H1 (cell line): ENCODE data around the gene HMCN1. TPM values are rescaled to one million over a fixed set of nuclear protein-coding genes. Genes with fewer than 3 reads are reported as not detected.

Experiments used
- CTCF ChIA-PET: fragments of 300-600 bp; sonication (Branson Sonifier 250); formaldehyde crosslinking; loops from one replicate; lab custom pipeline; 2021; ENCODE audit not compliant: partially characterized antibody; lab: Charles Lee
- POLR2A ChIA-PET: fragments of 300-600 bp; sonication (Branson Sonifier 250); formaldehyde crosslinking; loops from one replicate; lab custom pipeline; 2021; ENCODE audit warnings: inconsistent platforms; ENCODE audit not compliant: partially characterized antibody; lab: Charles Lee
- DNase-seq, 2 experiments: peaks; one replicate each; pipeline versions ENCODE4 v3.0.0 to v3.0.0-alpha.2; 2010 to 2022; ENCODE audit warnings: low spot score in 2 of 2, low read depth in 1 of 2, mixed read lengths in 1 of 2
- FAIRE-seq: peaks from 2 replicates; lab custom pipeline; 2011; peaks lifted over from hg19 to GRCh38; lab: Jason Lieb, UNC
- H2AFZ ChIP-seq: 2 replicates; pipeline ENCODE4 v1.8.1; 2012; ENCODE audit warnings: low read length, inconsistent platforms
- H2AK5ac ChIP-seq: 2 replicates; pipeline ENCODE4 v1.6.1; 2013; ENCODE audit warnings: low read depth, low read length
- H2BK120ac ChIP-seq: replicated peaks from 2 replicates; pipeline ENCODE3; 2013; ENCODE audit warnings: low read depth, low read length, inconsistent platforms
- H2BK12ac ChIP-seq: 2 replicates; pipeline ENCODE4 v1.6.1; 2013; ENCODE audit warnings: low read depth, low read length
- H2BK15ac ChIP-seq: 2 replicates; pipeline ENCODE4 v1.6.1; 2013; ENCODE audit warnings: low read length
- H2BK20ac ChIP-seq: 2 replicates; pipeline ENCODE4 v1.6.1; 2013; ENCODE audit warnings: low read length
- H2BK5ac ChIP-seq: 2 replicates; pipeline ENCODE4 v1.6.1; 2013; ENCODE audit warnings: low read depth, low read length
- H3K14ac ChIP-seq: 2 replicates; pipeline ENCODE4 v1.6.1; 2013; ENCODE audit warnings: inconsistent platforms; ENCODE audit not compliant: insufficient read length
- H3K18ac ChIP-seq: 2 replicates; pipeline ENCODE4 v1.6.1; 2013; ENCODE audit warnings: low read length; ENCODE audit errors: extremely low read depth
- H3K23ac ChIP-seq: 2 replicates; pipeline ENCODE4 v1.6.1; 2013; ENCODE audit warnings: inconsistent platforms; ENCODE audit not compliant: insufficient read length
- H3K23me2 ChIP-seq: 2 replicates; pipeline ENCODE4 v1.6.1; 2013; ENCODE audit warnings: low read depth, low read length
- H3K27ac ChIP-seq: 2 replicates; pipeline ENCODE4 v1.6.1; 2011; ENCODE audit warnings: low read depth, low read length, inconsistent platforms
- H3K27me3 ChIP-seq, 4 experiments: replicated peaks in 1 of 4; 1 replicate in 1 of 4; 2 replicates in 3 of 4; pipeline versions ENCODE4 v1.6.1 to v1.8.1; 2011 to 2013; ENCODE audit warnings: low read length in 3 of 4, mild to moderate bottlenecking in 3 of 4, inconsistent platforms in 2 of 4, mixed read lengths in 2 of 4, moderate library complexity in 1 of 4; ENCODE audit not compliant: control insufficient read depth in 3 of 4, insufficient read depth in 3 of 4; ENCODE audit errors: extremely low read depth in 1 of 4
- H3K36me3 ChIP-seq, 4 experiments: 2 replicates each; pipeline versions ENCODE4 v1.6.1 to v1.8.1; 2011 to 2013; ENCODE audit warnings: mild to moderate bottlenecking in 4 of 4, low read length in 3 of 4, moderate library complexity in 2 of 4, control low read depth in 1 of 4, inconsistent platforms in 1 of 4; ENCODE audit not compliant: insufficient read depth in 4 of 4, control insufficient read depth in 2 of 4
- H3K4ac ChIP-seq: replicated peaks from 2 replicates; pipeline ENCODE3; 2013; ENCODE audit warnings: low read length, low read depth, mixed read lengths, inconsistent platforms; ENCODE audit not compliant: insufficient read length
- H3K4me1 ChIP-seq, 4 experiments: replicated peaks in 1 of 4; 1 replicate in 1 of 4; 2 replicates in 3 of 4; pipeline versions ENCODE4 v1.6.1 to v1.8.1; 2011 to 2013; ENCODE audit warnings: low read length in 3 of 4, inconsistent platforms in 2 of 4, mixed read lengths in 1 of 4; ENCODE audit not compliant: insufficient read depth in 4 of 4, control insufficient read depth in 3 of 4
- H3K4me2 ChIP-seq, 2 experiments: 2 replicates each; pipeline versions ENCODE4 v1.6.1 to v1.8.1; 2011 to 2013; ENCODE audit warnings: low read depth in 2 of 2, low read length in 2 of 2, control low read depth in 1 of 2, inconsistent platforms in 1 of 2, mild to moderate bottlenecking in 1 of 2; ENCODE audit not compliant: insufficient read depth in 1 of 2
- H3K4me3 ChIP-seq, 4 experiments: fragments of 200-600, 300-600 bp in 1 of 4; sonication (generic), shearing (Covaris generic), sonication (Bioruptor Twin) in 1 of 4; 2 replicates each; pipeline versions ENCODE4 v1.5.1 to v1.8.1; 2011 to 2016; ENCODE audit warnings: low read length in 4 of 4, low read depth in 3 of 4, control low read depth in 2 of 4, inconsistent platforms in 2 of 4, mild to moderate bottlenecking in 2 of 4, mixed read lengths in 1 of 4, moderate library complexity in 1 of 4; ENCODE audit not compliant: insufficient read depth in 2 of 4; ENCODE audit errors: extremely low read depth in 1 of 4
- H3K56ac ChIP-seq: replicated peaks from 2 replicates; pipeline ENCODE3; 2013; ENCODE audit warnings: low read depth, mild to moderate bottlenecking, mixed read lengths, low read length, inconsistent platforms; ENCODE audit not compliant: insufficient read length
- H3K79me1 ChIP-seq: 2 replicates; pipeline ENCODE4 v1.6.1; 2013; ENCODE audit warnings: low read depth, low read length, control low read depth
- H3K79me2 ChIP-seq, 2 experiments: 2 replicates each; pipeline versions ENCODE4 v1.6.1 to v1.8.1; 2012 to 2013; ENCODE audit warnings: low read length in 2 of 2, mild to moderate bottlenecking in 2 of 2, inconsistent platforms in 1 of 2; ENCODE audit not compliant: insufficient read depth in 2 of 2, control insufficient read depth in 1 of 2
- H3K9ac ChIP-seq, 4 experiments: replicated peaks in 1 of 4; 1 replicate in 1 of 4; 2 replicates in 3 of 4; pipeline versions ENCODE4 v1.6.1 to v1.8.1; 2011 to 2013; ENCODE audit warnings: low read depth in 3 of 4, low read length in 3 of 4, control low read depth in 2 of 4, mild to moderate bottlenecking in 2 of 4, moderate library complexity in 2 of 4, inconsistent platforms in 1 of 4; ENCODE audit errors: extremely low read depth in 1 of 4
- H3K9me3 ChIP-seq, 2 experiments: 2 replicates each; pipeline versions ENCODE4 v1.6.1 to v1.8.1; 2012 to 2013; ENCODE audit warnings: mild to moderate bottlenecking in 2 of 2, moderate library complexity in 2 of 2, control low read depth in 1 of 2, inconsistent platforms in 1 of 2, low read depth in 1 of 2, low read length in 1 of 2, mixed read lengths in 1 of 2; ENCODE audit not compliant: insufficient read depth in 2 of 2
- H4K20me1 ChIP-seq, 2 experiments: replicated peaks in 1 of 2; 2 replicates each; pipeline versions ENCODE3 to v1.8.1; 2011 to 2013; ENCODE audit warnings: inconsistent platforms in 2 of 2, low read length in 2 of 2, mild to moderate bottlenecking in 1 of 2; ENCODE audit not compliant: insufficient read depth in 2 of 2, control insufficient read depth in 1 of 2
- H4K5ac ChIP-seq: 2 replicates; pipeline ENCODE4 v1.6.1; 2013; ENCODE audit warnings: low read length, low read depth, mixed read lengths, inconsistent platforms; ENCODE audit not compliant: insufficient read length
- H4K8ac ChIP-seq: 2 replicates; pipeline ENCODE4 v1.8.0; 2013; ENCODE audit warnings: mild to moderate bottlenecking, moderate library complexity, low read length, inconsistent platforms; ENCODE audit not compliant: insufficient read depth; ENCODE audit errors: extremely low read depth
- H4K91ac ChIP-seq: replicated peaks from 2 replicates; pipeline ENCODE3; 2013; ENCODE audit warnings: low read length, mixed read lengths, inconsistent platforms; ENCODE audit not compliant: insufficient read length
- BRCA1 ChIP-seq: IDR thresholded peaks from 2 replicates; pipeline ENCODE4 v1.6.1; 2012; ENCODE audit warnings: low read depth, low read length, improper control_type of control experiment
- CBX5 ChIP-seq: fragments of 300-800, 300-1000 bp; sonication (generic); IDR thresholded peaks from 2 replicates; pipeline ENCODE4 v1.7.1; 2016; ENCODE audit warnings: antibody characterized with exemption, low read length, low read depth
- CBX8 ChIP-seq: fragments of 300-800, 300-1000 bp; sonication (generic); IDR thresholded peaks from 2 replicates; pipeline ENCODE4 v1.7.1; 2016; ENCODE audit warnings: low read depth, low read length, borderline replicate concordance
- CTBP2 ChIP-seq: IDR thresholded peaks from 2 replicates; pipeline ENCODE4 v1.7.0; 2011; ENCODE audit warnings: borderline replicate concordance, mild to moderate bottlenecking, moderate library complexity, mixed read lengths, low read length; ENCODE audit not compliant: insufficient read depth, insufficient read length
- EGR1 ChIP-seq: IDR thresholded peaks from 2 replicates; pipeline ENCODE4 v1.6.1; 2011; ENCODE audit warnings: low read depth, low read length, borderline replicate concordance
- EZH2 ChIP-seq: fragments of 200-600 bp; sonication (generic); IDR thresholded peaks from 2 replicates; pipeline ENCODE4 v1.7.1; 2012; ENCODE audit warnings: low read depth, mild to moderate bottlenecking, moderate library complexity, low read length, inconsistent platforms; ENCODE audit not compliant: severe bottlenecking
- GTF2F1 ChIP-seq: IDR thresholded peaks from 2 replicates; pipeline ENCODE4 v1.6.1; 2012; ENCODE audit warnings: low read depth, low read length, improper control_type of control experiment, borderline replicate concordance
- HDAC2 ChIP-seq, 2 experiments: fragments of 300-600 bp in 1 of 2; sonication (generic) in 1 of 2; IDR thresholded peaks; 2 replicates each; pipeline ENCODE4 v1.6.1; 2011 to 2012; ENCODE audit warnings: low read depth in 2 of 2, low read length in 2 of 2, mild to moderate bottlenecking in 2 of 2, moderate library complexity in 2 of 2, borderline replicate concordance in 1 of 2, inconsistent platforms in 1 of 2
- HDAC6 ChIP-seq: IDR thresholded peaks from one replicate; pipeline ENCODE4 v1.7.1; 2012; ENCODE audit warnings: low read depth, mild to moderate bottlenecking, inconsistent platforms, low read length, moderate library complexity
- NANOG ChIP-seq: IDR thresholded peaks from 2 replicates; pipeline ENCODE4 v1.6.1; 2011; ENCODE audit warnings: low read length, low read depth, mild to moderate bottlenecking, inconsistent platforms; ENCODE audit not compliant: insufficient read depth, poor library complexity, severe bottlenecking
- RAD21 ChIP-seq, 2 experiments: IDR thresholded peaks in 1 of 2; conservative IDR thresholded peaks in 1 of 2; 2 replicates each; pipeline ENCODE4 v1.6.1; 2011; ENCODE audit warnings: low read depth in 2 of 2, low read length in 2 of 2, improper control_type of control experiment in 1 of 2, inconsistent platforms in 1 of 2, mild to moderate bottlenecking in 1 of 2, moderate library complexity in 1 of 2
- SIN3A ChIP-seq, 2 experiments: IDR thresholded peaks in 1 of 2; conservative IDR thresholded peaks in 1 of 2; 2 replicates each; pipeline ENCODE4 v1.6.1; 2011 to 2012; ENCODE audit warnings: low read length in 2 of 2, improper control_type of control experiment in 1 of 2, low read depth in 1 of 2, mild to moderate bottlenecking in 1 of 2
- WGBS, 2 experiments: shearing (Covaris generic) in 1 of 2; methylation state at CpG; one replicate each; pipeline versions ENCODE4 v1.1.6 to v1.1.7; 2013 to 2015; ENCODE audit warnings: low lambda C conversion rate in 2 of 2, mixed read lengths in 2 of 2, inconsistent platforms in 1 of 2, low coverage in 1 of 2, missing lambda C conversion rate in 1 of 2; ENCODE audit not compliant: insufficient replicate concordance in 2 of 2, insufficient coverage in 1 of 2, insufficient read length in 1 of 2; ENCODE audit errors: extremely low coverage in 1 of 2, missing lambda C conversion rate in 1 of 2; 5-methylcytosine and 5-hydroxymethylcytosine counted together
- polyA plus RNA-seq, 7 experiments: library from polyadenylated mRNA; depleted of rRNA in 3 of 7; stranded (reverse) in 5 of 7; unstranded in 2 of 7; fragments of >200 nt in 5 of 7; fragments of 200-250 nt in 2 of 7; gene quantifications; 1 replicate in 5 of 7; 2 replicates in 1 of 7; 4 replicates in 1 of 7; pipeline versions ENCODE4 v1.2.1 to v1.2.3, GENCODE V29; 2011 to 2013; ENCODE audit warnings: missing spikeins in 2 of 7, mixed read lengths in 2 of 7
- total RNA-seq: library from RNA; stranded (reverse); fragmentation: NEBNext Ultra II Directional; extraction: Animal tissue kit (Norgen Biotek cat#: 25700); gene quantifications from 2 replicates; pipeline ENCODE4 v1.2.1, GENCODE V29; 2021
- TF ChIP-seq, protein P1 (sequence below): IDR thresholded peaks from 2 replicates; pipeline ENCODE4 v1.6.1; 2012; ENCODE audit warnings: inconsistent platforms

The HMCN1 gene
- total and polyA plus RNA-seq, 2 of the 8 experiments (the other 6 are each of a cell fraction or from before 2014, with no cell fraction given), result 13.8 to 14.6 TPM

DNA sequence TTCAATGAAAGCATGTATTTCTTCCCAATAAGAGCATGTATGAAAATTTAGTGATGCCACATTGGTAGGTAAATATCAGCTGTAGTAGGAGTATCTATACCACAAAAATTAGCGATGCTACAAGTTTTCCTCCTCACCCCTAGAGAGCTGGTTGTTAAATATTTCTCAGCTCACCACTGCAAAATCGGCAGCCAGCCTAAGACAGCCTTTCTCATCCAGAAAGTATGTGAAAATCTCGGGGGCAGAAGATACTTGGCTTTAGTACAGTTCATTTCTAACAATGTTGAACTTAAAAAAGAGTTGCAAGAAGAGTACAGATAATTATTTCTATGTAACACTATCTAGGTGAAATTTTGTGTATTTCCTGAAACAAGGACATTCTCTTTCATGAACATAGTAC lies 405.5 kb downstream of the HMCN1 start:
- Histone ChIP-seq H3K4me2 (no peak overlapping the region), H3K23ac (no peak overlapping the region), H3K9ac (no peak overlapping the region), H3K27me3 (no peaks in the 10 kb centered on the region), H3K4me1 (no peaks in the 10 kb centered on the region), H4K8ac (no peak overlapping the region), H2BK20ac (no peak overlapping the region), H3K79me1 (no peaks in the 10 kb centered on the region), H2BK5ac (no peak overlapping the region), H3K56ac (no peak overlapping the region), H3K36me3 (no peaks in the 10 kb centered on the region), H4K5ac (no peak overlapping the region), H2BK12ac (no peak overlapping the region), H4K20me1 (no peaks in the 10 kb centered on the region), H3K79me2 (no peaks in the 10 kb centered on the region), H2AFZ (no peak overlapping the region), H3K4ac (no peak overlapping the region), H2AK5ac (no peak overlapping the region), H3K9me3 (peaks cover 0 to 3% of the 10 kb centered on the region in 2 experiments; a peak in 1 of 4 replicates), H3K14ac (no peak overlapping the region), H3K18ac (no peak overlapping the region), H2BK120ac (no peak overlapping the region), H2BK15ac (no peak overlapping the region), H4K91ac (no peak overlapping the region), H3K27ac (no peak overlapping the region), H3K4me3 (no peak overlapping the region), H3K23me2 (no peaks in the 10 kb centered on the region)
- WGBS, 2 experiments, result 95% methylated on average over 3 of the region's 3 CpGs; no CpG with 5 or more reads in 1 of the 2 experiments
- ChIA-PET CTCF (no interaction called here), POLR2A (no interaction called here)
- DNase-seq (no peak), FAIRE-seq (no peak)
- TF ChIP-seq, protein P1, sequence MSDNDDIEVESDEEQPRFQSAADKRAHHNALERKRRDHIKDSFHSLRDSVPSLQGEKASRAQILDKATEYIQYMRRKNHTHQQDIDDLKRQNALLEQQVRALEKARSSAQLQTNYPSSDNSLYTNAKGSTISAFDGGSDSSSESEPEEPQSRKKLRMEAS, result no peak
- TF ChIP-seq EZH2, result no peak
- no peak for TF ChIP-seq CTBP2
- no peak for TF ChIP-seq GTF2F1
- no peak for TF ChIP-seq SIN3A (conservative IDR thresholded peaks at IDR 0.05 in 1 of 2, IDR thresholded peaks at IDR 0.05 in 1 of 2; ENCODE audit: low read depth in 1 of 2, low read length in 2 of 2)
- TF ChIP-seq CBX5, result no peak
- TF ChIP-seq BRCA1, result no peak
- TF ChIP-seq CBX8, result no peak
- no peak for TF ChIP-seq HDAC2 (IDR thresholded peaks at IDR 0.05; ENCODE audit: borderline replicate concordance in 1 of 2, low read depth in 2 of 2, low read length in 2 of 2)
- no peak for TF ChIP-seq HDAC6
- TF ChIP-seq NANOG, result no peak
- TF ChIP-seq RAD21 (IDR thresholded peaks at IDR 0.05 in 1 of 2, conservative IDR thresholded peaks at IDR 0.05 in 1 of 2; ENCODE audit: low read depth in 2 of 2, low read length in 2 of 2), result no peak
- TF ChIP-seq EGR1, result no peak
